Measurements from ENCODE around the gene PRAMEF8. TPM values are rescaled to one million over a fixed set of nuclear protein-coding genes. Genes with fewer than 3 reads are reported as not detected.
"Not testable (repeated sequence)": the region's sequence is repeated elsewhere in the genome, so short reads cannot be mapped to it uniquely, and the experiment has no call there.

The PRAMEF8 gene
- total RNA-seq, 1 experiment from 2014 or later, result not detected

DNA sequence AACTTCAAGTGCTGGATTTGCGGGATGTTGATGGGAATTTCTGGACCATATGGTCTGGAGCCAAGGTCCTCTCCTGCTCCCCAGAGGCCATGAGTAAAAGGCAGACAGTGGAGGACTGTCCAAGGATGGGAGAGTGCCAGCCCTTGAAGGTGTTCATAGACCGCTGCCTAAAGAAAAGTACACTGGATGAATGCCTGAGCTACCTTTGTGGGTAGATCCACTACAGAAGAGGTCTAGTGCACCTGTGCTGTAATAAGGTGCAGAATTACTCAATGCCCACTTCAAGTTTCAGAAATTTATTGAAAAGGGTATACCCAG, 38.4 kb downstream of the PRAMEF8 start:
- not testable (repeated sequence) for H3K27me3 ChIP-seq (ENCODE audit: insufficient read depth, low read length)
- H3K9me3 Mint-ChIP-seq, result peaks cover 50 to 52% of the 10 kb centered on the region in 2 experiments

DNA sequence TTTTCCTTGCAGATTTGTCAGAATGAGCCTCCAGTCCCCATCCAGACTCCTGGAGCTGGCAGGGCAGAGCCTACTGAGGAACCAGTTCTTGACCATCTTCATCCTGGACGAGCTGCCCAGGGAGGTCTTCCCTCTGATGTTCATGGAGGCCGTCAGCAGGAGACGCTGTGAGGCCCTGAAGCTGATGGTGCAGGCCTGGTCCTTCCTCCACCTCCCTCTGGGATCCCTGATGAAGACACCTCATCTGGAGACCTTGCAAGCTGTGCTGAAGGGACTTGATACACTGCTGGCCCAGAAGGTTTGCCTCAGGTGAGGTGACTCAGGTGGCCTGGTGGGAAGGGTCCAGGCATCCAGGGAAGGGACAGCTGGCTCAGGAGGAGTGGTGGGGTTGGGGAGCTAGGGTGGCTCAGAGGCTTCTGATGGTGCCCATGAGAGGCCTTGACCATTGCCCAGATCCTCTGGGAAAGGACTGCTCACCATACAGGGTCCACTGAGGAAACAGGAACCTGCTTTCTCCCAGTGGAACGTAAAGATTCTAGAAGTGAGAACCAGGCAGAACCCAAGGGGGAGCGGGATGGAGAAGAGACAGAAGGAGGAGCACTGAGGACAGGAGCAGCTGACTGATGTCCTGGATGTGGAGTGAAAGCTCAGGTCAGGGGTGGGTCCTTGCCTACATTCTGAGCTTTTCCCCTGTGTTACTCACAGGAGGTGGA, 38.9 kb downstream of the PRAMEF8 start:
- Mint-ChIP-seq H3K9me3 (peaks cover 56 to 57% of the 10 kb centered on the region in 2 experiments), H3K36me3 (ENCODE audit: insufficient read depth in 1 of 3, low read depth in 3 of 3) (peaks cover 12 to 39% (median 20%) of the 10 kb centered on the region in 3 experiments)
- H3K79me1 ChIP-seq (ENCODE audit: insufficient read depth, low read depth, low read length, poor library complexity, severe bottlenecking); H4K20me1 ChIP-seq (ENCODE audit: control insufficient read depth, insufficient read depth, insufficient read length); H3K79me2 ChIP-seq (ENCODE audit: insufficient read depth, low read length); H3K18ac ChIP-seq (ENCODE audit: insufficient read length, low read depth, low read length); H4K91ac ChIP-seq (ENCODE audit: insufficient read length, low read depth, low read length); H3K27ac Mint-ChIP-seq; H3K4me2 ChIP-seq (ENCODE audit: insufficient read depth, insufficient read length, low read length); H3K4ac ChIP-seq (ENCODE audit: low read depth, low read length); H2AK5ac ChIP-seq (ENCODE audit: insufficient read length, low read length); H3K27me3 Mint-ChIP-seq (ENCODE audit: low read depth); H3K56ac ChIP-seq (ENCODE audit: insufficient read length, low read depth, low read length); H4K8ac ChIP-seq (replicated peaks; ENCODE audit: insufficient read length, low read depth, low read length); H3K23me2 ChIP-seq (ENCODE audit: insufficient read length, low read depth, low read length, poor library complexity, severe bottlenecking); H2BK12ac ChIP-seq (ENCODE audit: insufficient read length, low read depth, low read length); H4K5ac ChIP-seq (ENCODE audit: insufficient read length, low read depth, low read length); H3K23ac ChIP-seq (ENCODE audit: insufficient read length, low read depth, low read length); H3K9ac ChIP-seq (ENCODE audit: extremely low read depth, insufficient read length, low read length); H2BK5ac ChIP-seq (ENCODE audit: insufficient read length, low read length); H3K4me3 Mint-ChIP-seq; H2BK15ac ChIP-seq (ENCODE audit: low read depth, low read length); H2BK20ac ChIP-seq (ENCODE audit: low read depth, low read length, poor library complexity, severe bottlenecking); DNase-seq; H3K27ac ChIP-seq (ENCODE audit: insufficient read length, low read depth, low read length); H3T11ph ChIP-seq (ENCODE audit: low read length); H3K14ac ChIP-seq (ENCODE audit: insufficient read depth, low read length); H3K4me1 ChIP-seq (ENCODE audit: insufficient read depth, low read length); H3K4me1 Mint-ChIP-seq; H2AFZ ChIP-seq (ENCODE audit: low read length); H2BK120ac ChIP-seq (ENCODE audit: low read depth, low read length, poor library complexity, severe bottlenecking); H3K27me3 ChIP-seq (ENCODE audit: insufficient read depth, low read length): not testable (repeated sequence)
- peaks cover 59% of the 10 kb centered on the region for H3K9me3 ChIP-seq (ENCODE audit: control insufficient read depth, low read depth, low read length)
- no CpG with 5 or more reads among the region's 5 CpGs for WGBS (ENCODE audit: extremely low coverage, insufficient read length, low lambda C conversion rate)

More for the DNA sequence above, 38.4 kb downstream of the PRAMEF8 start:
- not testable (repeated sequence) for H3K4me2 ChIP-seq (ENCODE audit: insufficient read depth, insufficient read length, low read length); H2BK5ac ChIP-seq (ENCODE audit: insufficient read length, low read length); H3K18ac ChIP-seq (ENCODE audit: insufficient read length, low read depth, low read length); H2BK12ac ChIP-seq (ENCODE audit: insufficient read length, low read depth, low read length); H3K27ac ChIP-seq (ENCODE audit: insufficient read length, low read depth, low read length); H2BK15ac ChIP-seq (ENCODE audit: low read depth, low read length); H4K5ac ChIP-seq (ENCODE audit: insufficient read length, low read depth, low read length); DNase-seq; H3K23me2 ChIP-seq (ENCODE audit: insufficient read length, low read depth, low read length, poor library complexity, severe bottlenecking); H3K9ac ChIP-seq (ENCODE audit: extremely low read depth, insufficient read length, low read length); H3K4ac ChIP-seq (ENCODE audit: low read depth, low read length); H4K20me1 ChIP-seq (ENCODE audit: control insufficient read depth, insufficient read depth, insufficient read length); H3K14ac ChIP-seq (ENCODE audit: insufficient read depth, low read length); H2BK120ac ChIP-seq (ENCODE audit: low read depth, low read length, poor library complexity, severe bottlenecking); H3K4me3 Mint-ChIP-seq; H3K27me3 Mint-ChIP-seq (ENCODE audit: low read depth); H2BK20ac ChIP-seq (ENCODE audit: low read depth, low read length, poor library complexity, severe bottlenecking); H3K79me1 ChIP-seq (ENCODE audit: insufficient read depth, low read depth, low read length, poor library complexity, severe bottlenecking); H3K4me1 Mint-ChIP-seq; H4K91ac ChIP-seq (ENCODE audit: insufficient read length, low read depth, low read length); H2AFZ ChIP-seq (ENCODE audit: low read length); H3K4me1 ChIP-seq (ENCODE audit: insufficient read depth, low read length); H4K8ac ChIP-seq (replicated peaks; ENCODE audit: insufficient read length, low read depth, low read length); H2AK5ac ChIP-seq (ENCODE audit: insufficient read length, low read length); H3K56ac ChIP-seq (ENCODE audit: insufficient read length, low read depth, low read length); H3K23ac ChIP-seq (ENCODE audit: insufficient read length, low read depth, low read length); H3K79me2 ChIP-seq (ENCODE audit: insufficient read depth, low read length); H3T11ph ChIP-seq (ENCODE audit: low read length); H3K27ac Mint-ChIP-seq
- no CpG with 5 or more reads among the region's 2 CpGs for WGBS (ENCODE audit: extremely low coverage, insufficient read length, low lambda C conversion rate)
- peaks cover 53% of the 10 kb centered on the region for H3K9me3 ChIP-seq (ENCODE audit: control insufficient read depth, low read depth, low read length)
- H3K36me3 Mint-ChIP-seq (ENCODE audit: insufficient read depth in 1 of 3, low read depth in 3 of 3), result peaks cover 12 to 34% (median 16%) of the 10 kb centered on the region in 3 experiments; a peak in 6 of 7 replicates
